ENCODE measurements around the gene P2RY11.
A peak's percentile ranks its signal among the peaks of the same experiment; 100 is the strongest.

Gene P2RY11

GRCh38 chr19:10138879-10139795, 27.6 kb downstream of the P2RY11 start:
- Histone ChIP-seq H3K79me1 (ENCODE audit: low read depth, low read length) (peaks cover 10% of the 10 kb centered on the region), H3K9me3 (replicated peaks in 1 of 2; ENCODE audit: control insufficient read depth in 2 of 2, insufficient read depth in 1 of 2, low read depth in 1 of 2, low read length in 2 of 2) (no peaks in the 10 kb centered on the region), H2BK12ac (ENCODE audit: low read length) (no peak overlapping the region), H3K14ac (ENCODE audit: low read length) (no peak overlapping the region), H2BK5ac (ENCODE audit: low read length) (no peak overlapping the region), H2AFZ (ENCODE audit: low read length) (no peak overlapping the region), H3K4me1 (ENCODE audit: control insufficient read depth in 2 of 2, insufficient read depth in 1 of 2, low read depth in 1 of 2, low read length in 2 of 2) (no peaks in the 10 kb centered on the region), H3K4me3 (ENCODE audit: low read length in 2 of 2) (no peak overlapping the region), H3K36me3 (replicated peaks in 1 of 2; ENCODE audit: control insufficient read depth in 2 of 2, insufficient read depth in 2 of 2, low read length in 2 of 2) (peaks cover 82 to 99% of the 10 kb centered on the region in 2 donors), H3K18ac (ENCODE audit: low read length) (no peak overlapping the region), H3K27me3 (ENCODE audit: control insufficient read depth in 3 of 3, insufficient read depth in 3 of 3, low read depth in 1 of 3, low read length in 3 of 3) (no peaks in the 10 kb centered on the region), H2BK120ac (ENCODE audit: low read depth, low read length) (no peak overlapping the region), H3K23ac (ENCODE audit: low read depth, low read length, poor library complexity) (no peak overlapping the region), H3K9ac (ENCODE audit: low read depth, low read length, poor library complexity) (peak overlapping the region; percentile 9), H3K27ac (replicated peaks; ENCODE audit: low read length) (no peak overlapping the region), H3K4ac (ENCODE audit: low read length) (no peak overlapping the region), H3K4me2 (ENCODE audit: insufficient read depth, low read length, poor library complexity, severe bottlenecking) (no peak overlapping the region), H4K91ac (ENCODE audit: low read depth, low read length, poor library complexity) (no peak overlapping the region), H2BK15ac (ENCODE audit: low read length) (no peak overlapping the region), H4K8ac (ENCODE audit: low read depth, low read length) (no peak overlapping the region), H2AK5ac (ENCODE audit: low read depth, low read length) (no peak overlapping the region)
- no CpG with 5 or more reads among the region's 27 CpGs for WGBS, 2 donors (ENCODE audit: extremely low coverage in 2 of 2, insufficient read length in 2 of 2, insufficient replicate concordance in 1 of 2)
- DNase-seq (ENCODE audit: low spot score): no peak

GRCh38 chr19:10139952-10140351, 28.5 kb downstream of the P2RY11 start:
- peaks cover 85 to 99% of the 10 kb centered on the region in 2 donors for H3K36me3 ChIP-seq (replicated peaks in 1 of 2; ENCODE audit: control insufficient read depth in 2 of 2, insufficient read depth in 2 of 2, low read length in 2 of 2)

GRCh38 chr19:10141479-10141878, 30.0 kb downstream of the P2RY11 start:
- no peak for DNase-seq (ENCODE audit: low spot score)
- no peak overlapping the region for H2BK12ac ChIP-seq (ENCODE audit: low read length)
- no peak overlapping the region for H3K18ac ChIP-seq (ENCODE audit: low read length)
- no peak overlapping the region for H3K23ac ChIP-seq (ENCODE audit: low read depth, low read length, poor library complexity)
- no peak overlapping the region for H2BK15ac ChIP-seq (ENCODE audit: low read length)
- WGBS, 2 donors (ENCODE audit: extremely low coverage in 2 of 2, insufficient read length in 2 of 2, insufficient replicate concordance in 1 of 2): no CpG with 5 or more reads among the region's 13 CpGs
- H3K4me1 ChIP-seq (ENCODE audit: control insufficient read depth in 2 of 2, insufficient read depth in 1 of 2, low read depth in 1 of 2, low read length in 2 of 2): no peaks in the 10 kb centered on the region
- no peak overlapping the region for H4K91ac ChIP-seq (ENCODE audit: low read depth, low read length, poor library complexity)
- no peaks in the 10 kb centered on the region for H3K27me3 ChIP-seq (ENCODE audit: control insufficient read depth in 3 of 3, insufficient read depth in 3 of 3, low read depth in 1 of 3, low read length in 3 of 3)
- H3K36me3 ChIP-seq (replicated peaks in 1 of 2; ENCODE audit: control insufficient read depth in 2 of 2, insufficient read depth in 2 of 2, low read length in 2 of 2): peaks cover 88 to 99% of the 10 kb centered on the region in 2 donors
- H3K9me3 ChIP-seq (replicated peaks in 1 of 2; ENCODE audit: control insufficient read depth in 2 of 2, insufficient read depth in 1 of 2, low read depth in 1 of 2, low read length in 2 of 2): no peaks in the 10 kb centered on the region
- no peak overlapping the region for H2BK120ac ChIP-seq (ENCODE audit: low read depth, low read length)
- H3K9ac ChIP-seq (ENCODE audit: low read depth, low read length, poor library complexity): no peak overlapping the region
- H3K27ac ChIP-seq (replicated peaks; ENCODE audit: low read length): no peak overlapping the region
- H4K8ac ChIP-seq (ENCODE audit: low read depth, low read length): no peak overlapping the region
- H3K4me3 ChIP-seq (ENCODE audit: low read length in 2 of 2): no peak overlapping the region
- H2BK5ac ChIP-seq (ENCODE audit: low read length): no peak overlapping the region
- peaks cover 10% of the 10 kb centered on the region for H3K79me1 ChIP-seq (ENCODE audit: low read depth, low read length)
- H3K4ac ChIP-seq (ENCODE audit: low read length): no peak overlapping the region
- no peak overlapping the region for H3K4me2 ChIP-seq (ENCODE audit: insufficient read depth, low read length, poor library complexity, severe bottlenecking)
- no peak overlapping the region for H3K14ac ChIP-seq (ENCODE audit: low read length)
- no peak overlapping the region for H2AK5ac ChIP-seq (ENCODE audit: low read depth, low read length)
- H2AFZ ChIP-seq (ENCODE audit: low read length): no peak overlapping the region

More at GRCh38 chr19:10139952-10140351, 28.5 kb downstream of the P2RY11 start:
- Histone ChIP-seq H3K18ac (ENCODE audit: low read length) (no peak overlapping the region), H3K79me1 (ENCODE audit: low read depth, low read length) (peaks cover 10% of the 10 kb centered on the region), H3K4me1 (ENCODE audit: control insufficient read depth in 2 of 2, insufficient read depth in 1 of 2, low read depth in 1 of 2, low read length in 2 of 2) (no peaks in the 10 kb centered on the region), H3K9ac (ENCODE audit: low read depth, low read length, poor library complexity) (no peak overlapping the region), H4K8ac (ENCODE audit: low read depth, low read length) (no peak overlapping the region), H3K4me3 (ENCODE audit: low read length in 2 of 2) (no peak overlapping the region), H3K14ac (ENCODE audit: low read length) (no peak overlapping the region), H2BK120ac (ENCODE audit: low read depth, low read length) (no peak overlapping the region), H3K4ac (ENCODE audit: low read length) (no peak overlapping the region), H2BK15ac (ENCODE audit: low read length) (no peak overlapping the region), H3K27me3 (ENCODE audit: control insufficient read depth in 3 of 3, insufficient read depth in 3 of 3, low read depth in 1 of 3, low read length in 3 of 3) (no peaks in the 10 kb centered on the region), H3K27ac (replicated peaks; ENCODE audit: low read length) (no peak overlapping the region), H2BK12ac (ENCODE audit: low read length) (no peak overlapping the region), H2BK5ac (ENCODE audit: low read length) (no peak overlapping the region), H3K4me2 (ENCODE audit: insufficient read depth, low read length, poor library complexity, severe bottlenecking) (no peak overlapping the region), H4K91ac (ENCODE audit: low read depth, low read length, poor library complexity) (no peak overlapping the region), H2AFZ (ENCODE audit: low read length) (no peak overlapping the region), H2AK5ac (ENCODE audit: low read depth, low read length) (no peak overlapping the region), H3K9me3 (replicated peaks in 1 of 2; ENCODE audit: control insufficient read depth in 2 of 2, insufficient read depth in 1 of 2, low read depth in 1 of 2, low read length in 2 of 2) (no peaks in the 10 kb centered on the region), H3K23ac (ENCODE audit: low read depth, low read length, poor library complexity) (no peak overlapping the region)
- no CpG with 5 or more reads among the region's 23 CpGs for whole genome bisulfite sequencing, 2 donors (ENCODE audit: extremely low coverage in 2 of 2, insufficient read length in 2 of 2, insufficient replicate concordance in 1 of 2)
- no peak for DNase-seq (ENCODE audit: low spot score)

- H2AFZ ChIP-seq (ENCODE audit: low read length): no peak overlapping the region
Measured at GRCh38 chr19:10141973-10142372, 30.5 kb downstream of the P2RY11 start.

More at GRCh38 chr19:10141973-10142372, 30.5 kb downstream of the P2RY11 start:
- no peak overlapping the region for H2AK5ac ChIP-seq (ENCODE audit: low read depth, low read length)
- H3K79me1 ChIP-seq (ENCODE audit: low read depth, low read length): peaks cover 7% of the 10 kb centered on the region
- H2BK120ac ChIP-seq (ENCODE audit: low read depth, low read length): no peak overlapping the region
- no peaks in the 10 kb centered on the region for H3K9me3 ChIP-seq (replicated peaks in 1 of 2; ENCODE audit: control insufficient read depth in 2 of 2, insufficient read depth in 1 of 2, low read depth in 1 of 2, low read length in 2 of 2)
- no peak overlapping the region for H3K9ac ChIP-seq (ENCODE audit: low read depth, low read length, poor library complexity)
- H3K4me2 ChIP-seq (ENCODE audit: insufficient read depth, low read length, poor library complexity, severe bottlenecking): no peak overlapping the region
- no peaks in the 10 kb centered on the region for H3K4me1 ChIP-seq (ENCODE audit: control insufficient read depth in 2 of 2, insufficient read depth in 1 of 2, low read depth in 1 of 2, low read length in 2 of 2)
- H3K36me3 ChIP-seq (replicated peaks in 1 of 2; ENCODE audit: control insufficient read depth in 2 of 2, insufficient read depth in 2 of 2, low read length in 2 of 2): peaks cover 89 to 99% of the 10 kb centered on the region in 2 donors
- H3K27ac ChIP-seq (replicated peaks; ENCODE audit: low read length): no peak overlapping the region
- no peak overlapping the region for H3K18ac ChIP-seq (ENCODE audit: low read length)
- no peak overlapping the region for H4K8ac ChIP-seq (ENCODE audit: low read depth, low read length)
- no peak overlapping the region for H4K91ac ChIP-seq (ENCODE audit: low read depth, low read length, poor library complexity)
- no peak overlapping the region for H2BK5ac ChIP-seq (ENCODE audit: low read length)
- no peaks in the 10 kb centered on the region for H3K27me3 ChIP-seq (ENCODE audit: control insufficient read depth in 3 of 3, insufficient read depth in 3 of 3, low read depth in 1 of 3, low read length in 3 of 3)
- no peak overlapping the region for H3K23ac ChIP-seq (ENCODE audit: low read depth, low read length, poor library complexity)
- no CpG with 5 or more reads among the region's 18 CpGs for WGBS, 2 donors (ENCODE audit: extremely low coverage in 2 of 2, insufficient read length in 2 of 2, insufficient replicate concordance in 1 of 2)
- H2BK12ac ChIP-seq (ENCODE audit: low read length): no peak overlapping the region
- H2BK15ac ChIP-seq (ENCODE audit: low read length): no peak overlapping the region
- DNase-seq (ENCODE audit: low spot score): no peak
- H3K4me3 ChIP-seq (ENCODE audit: low read length in 2 of 2): peak overlapping the region in 1 of 2 donors; percentile 18
- no peak overlapping the region for H3K4ac ChIP-seq (ENCODE audit: low read length)
- H3K14ac ChIP-seq (ENCODE audit: low read length): no peak overlapping the region
